ENCODE measurements around the gene IFNLR1.

Gene IFNLR1

DNA sequence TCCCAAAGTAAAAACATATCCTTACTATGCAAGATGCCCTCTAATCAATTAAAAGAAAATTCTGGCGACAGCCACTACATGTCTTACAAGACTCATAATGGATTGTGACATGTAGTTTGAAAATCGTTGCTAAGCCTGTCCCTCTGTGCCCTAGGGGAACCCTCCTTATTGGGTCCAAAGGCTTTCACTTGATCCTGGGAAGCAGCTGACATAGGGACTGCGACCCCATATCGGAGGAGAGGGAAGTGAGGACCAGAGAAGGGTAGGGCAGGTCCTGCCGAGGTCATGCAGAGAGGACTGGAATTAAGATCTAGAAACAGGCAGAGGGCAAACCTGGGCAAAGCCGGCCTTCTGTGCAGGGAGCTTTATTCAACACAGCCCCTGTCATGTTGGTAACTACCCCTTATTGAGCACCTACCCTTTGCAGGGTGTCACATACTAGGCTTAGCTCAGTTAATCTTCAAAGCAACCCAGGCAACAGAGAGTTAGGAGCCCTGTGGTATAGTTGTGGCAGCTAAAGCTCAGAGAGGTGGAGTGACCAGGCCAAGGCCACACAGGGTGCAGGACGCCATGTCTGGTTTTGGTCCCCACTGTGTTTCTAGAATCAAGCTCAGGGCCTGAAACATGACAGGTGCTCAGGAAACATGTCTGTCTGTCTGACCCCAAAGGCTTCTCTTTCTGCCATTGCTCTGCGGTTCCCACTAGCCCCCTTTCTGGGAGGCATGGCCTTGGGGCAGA lies 18.4 kb upstream of the IFNLR1 start:
- no peak for DNase-seq

GRCh38 chr1:24204116-24204515 lies 17.0 kb upstream of the IFNLR1 start:
- no peak for DNase-seq

GRCh38 chr1:24203404-24203803 lies 16.3 kb upstream of the IFNLR1 start:
- DNase-seq, result peak; percentile 16

DNA sequence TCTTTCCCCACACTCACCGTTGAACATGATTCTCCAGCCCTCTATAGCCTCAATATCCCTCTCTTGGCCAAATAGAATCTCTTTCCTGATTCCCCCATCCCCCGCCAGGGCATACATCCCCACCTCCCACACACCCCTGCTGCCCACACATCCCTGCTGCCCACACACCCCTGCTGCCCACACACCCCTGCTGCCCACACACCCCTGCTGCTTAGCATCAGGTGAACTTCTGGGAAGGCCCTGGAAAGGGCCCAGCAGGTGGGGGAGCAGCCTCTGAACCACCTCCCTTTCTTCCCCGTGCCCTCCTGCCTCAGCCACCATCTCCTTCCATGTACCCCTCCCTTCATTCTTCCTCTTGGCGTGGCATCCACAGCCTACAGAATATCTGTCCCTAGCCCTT lies 15.9 kb upstream of the IFNLR1 start:
- DNase-seq, result no peak

- no peak for DNase-seq
These were observed 15.5 kb upstream of the IFNLR1 start for GRCh38 chr1:24202556-24202955.

DNA sequence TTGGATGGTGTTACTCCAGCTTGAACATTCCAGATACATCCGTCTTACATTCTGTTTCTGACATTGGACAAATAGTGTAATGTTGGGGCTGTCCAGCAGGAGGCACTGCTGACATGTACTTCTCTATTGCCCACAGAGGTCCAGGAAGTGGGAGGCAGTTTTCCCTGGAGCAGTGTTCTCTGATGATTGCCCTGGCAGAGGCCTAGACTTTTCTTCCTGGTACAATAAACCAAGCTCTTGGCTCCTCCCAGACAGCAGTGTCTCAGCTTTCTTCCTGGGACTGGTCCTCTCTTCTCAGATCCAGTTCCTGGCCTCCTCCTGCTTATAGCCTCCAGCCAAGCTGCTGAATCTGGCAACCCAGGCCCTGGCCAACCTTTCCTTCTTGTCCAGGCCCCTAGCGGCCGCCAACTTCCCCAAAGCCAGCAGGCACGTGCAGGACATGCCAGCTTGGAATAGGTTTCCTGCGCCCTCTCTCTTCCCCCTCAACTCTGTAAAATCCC lies 14.9 kb upstream of the IFNLR1 start:
- peak; percentile 48 for DNase-seq

GRCh38 chr1:24199291-24199900 lies 12.3 kb upstream of the IFNLR1 start:
- peak; percentile 74 for DNase-seq

DNA sequence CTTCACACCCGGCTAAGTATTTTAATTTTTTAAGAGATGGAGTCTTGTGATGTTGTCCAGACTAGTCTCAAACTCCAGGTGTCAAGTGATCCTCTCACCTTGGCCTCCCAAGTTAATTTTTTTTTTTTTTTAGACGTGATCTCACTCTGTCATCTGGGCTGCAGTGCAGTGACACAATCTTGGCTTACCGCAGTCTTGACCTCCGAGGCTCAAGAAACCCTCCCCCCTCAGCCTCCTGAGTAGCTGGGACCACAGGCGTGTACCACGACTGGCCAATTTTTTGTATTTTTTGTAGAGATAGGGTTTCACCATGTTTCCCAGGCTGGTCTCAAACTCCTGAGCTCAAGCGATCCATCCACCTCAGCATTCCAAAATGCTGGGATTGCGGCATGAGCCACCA lies 11.7 kb upstream of the IFNLR1 start:
- no peak for DNase-seq

DNA sequence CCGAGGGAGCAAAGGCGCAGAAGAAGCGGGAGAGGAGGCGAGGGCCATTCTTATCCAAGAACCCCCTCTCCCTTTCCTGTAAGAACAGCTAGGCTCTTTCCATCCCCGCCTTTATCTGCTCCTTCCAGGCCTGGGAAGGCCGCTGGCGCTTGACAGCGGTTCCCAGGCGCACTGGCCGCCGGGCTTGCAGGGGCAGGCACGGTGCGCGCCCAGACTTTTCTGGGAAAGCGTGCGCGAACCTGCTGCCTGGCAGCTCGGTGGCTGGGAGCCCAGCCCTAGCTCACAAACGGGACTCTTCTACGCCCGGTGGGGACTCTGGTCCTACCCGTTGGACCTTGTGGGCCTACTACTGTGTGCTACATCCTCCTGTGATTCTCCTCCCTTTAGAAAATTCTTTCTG lies 8.8 kb upstream of the IFNLR1 start:
- no peak for DNase-seq

- no peak for DNase-seq
These were observed 8.0 kb upstream of the IFNLR1 start for GRCh38 chr1:24195136-24195535.

GRCh38 chr1:24193046-24193445 lies 6.0 kb upstream of the IFNLR1 start:
- DNase-seq, result no peak

GRCh38 chr1:24191860-24192259 lies 4.8 kb upstream of the IFNLR1 start:
- DNase-seq, result no peak

DNA sequence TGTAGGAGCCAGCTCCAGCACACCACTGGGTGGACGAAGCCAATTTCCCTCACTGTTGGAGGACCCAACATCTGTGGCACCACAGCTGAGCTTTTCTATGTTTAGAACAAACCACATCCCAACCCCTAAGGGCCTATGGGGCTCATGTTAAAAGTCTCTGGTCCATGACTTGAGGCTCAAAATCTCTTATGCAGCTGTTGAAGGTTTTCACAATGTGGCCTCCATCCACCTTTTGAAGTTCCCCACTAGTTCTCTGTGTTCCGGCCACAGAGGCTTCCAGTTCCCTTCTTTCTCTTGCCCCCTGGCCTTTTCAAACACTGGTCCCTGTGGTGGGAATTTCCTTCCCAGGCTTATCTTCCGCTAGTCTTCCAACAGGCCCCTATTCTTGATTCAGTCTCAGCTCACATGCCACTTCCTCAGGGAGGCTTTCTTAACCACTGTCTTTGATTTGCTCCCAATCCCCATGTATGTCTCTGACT lies 3.9 kb upstream of the IFNLR1 start:
- no peak for DNase-seq

DNA sequence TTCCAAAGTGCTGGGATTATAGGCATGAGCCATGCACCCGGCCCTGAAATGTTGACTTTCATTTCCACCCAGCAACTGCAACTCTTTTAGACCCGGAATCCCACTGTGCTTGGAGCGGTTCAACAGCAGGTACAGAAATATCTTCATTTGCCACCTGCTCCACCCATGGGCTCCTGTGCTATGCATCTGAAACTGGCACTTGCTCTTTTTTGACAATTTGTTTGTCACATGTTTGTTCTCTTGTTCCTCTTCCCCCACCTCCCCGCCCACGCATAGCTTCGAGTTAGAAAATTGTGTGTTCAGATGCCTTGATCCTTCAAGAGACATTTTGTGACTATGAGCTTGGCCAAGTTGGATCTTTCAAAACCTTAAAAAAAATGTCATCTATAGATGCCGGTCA lies 2.4 kb upstream of the IFNLR1 start:
- DNase-seq, result no peak

DNA sequence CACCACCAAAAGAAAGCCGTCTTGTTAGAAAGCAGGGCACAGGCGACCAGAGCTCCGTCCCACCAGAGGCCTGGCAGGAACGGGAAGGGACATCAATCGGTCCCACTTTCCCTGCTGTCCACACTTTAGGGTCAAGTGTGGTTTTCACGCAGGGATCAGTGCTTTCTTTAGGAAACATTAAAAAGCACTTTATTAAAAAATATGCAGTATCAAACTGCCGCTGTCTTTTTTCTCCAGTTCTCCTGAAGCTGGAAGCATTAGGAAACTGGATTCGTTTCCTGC lies 437 bp downstream of the IFNLR1 start:
- DNase-seq, result no peak

GRCh38 chr1:24186031-24186710 lies 918 bp downstream of the IFNLR1 start:
- no peak for DNase-seq

DNA sequence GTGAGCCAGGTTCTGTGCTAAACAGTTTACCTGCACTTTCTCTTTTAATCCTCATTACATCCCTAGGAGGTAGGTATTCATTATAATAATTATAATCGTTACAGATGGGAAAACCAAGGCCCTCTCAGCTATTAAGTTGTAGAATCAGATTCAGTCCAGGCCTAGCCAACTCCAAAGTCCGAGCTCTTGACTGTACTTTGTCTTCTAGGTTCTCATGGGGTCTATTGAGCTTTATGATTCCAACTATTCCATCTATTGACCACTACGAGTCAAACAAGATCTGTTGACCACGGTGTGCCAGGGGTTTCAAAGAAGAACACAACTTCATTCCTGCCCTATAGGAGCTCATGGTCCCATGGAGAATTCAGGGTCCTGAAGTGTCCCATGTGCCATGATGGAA lies 2.0 kb downstream of the IFNLR1 start:
- no peak for DNase-seq

DNA sequence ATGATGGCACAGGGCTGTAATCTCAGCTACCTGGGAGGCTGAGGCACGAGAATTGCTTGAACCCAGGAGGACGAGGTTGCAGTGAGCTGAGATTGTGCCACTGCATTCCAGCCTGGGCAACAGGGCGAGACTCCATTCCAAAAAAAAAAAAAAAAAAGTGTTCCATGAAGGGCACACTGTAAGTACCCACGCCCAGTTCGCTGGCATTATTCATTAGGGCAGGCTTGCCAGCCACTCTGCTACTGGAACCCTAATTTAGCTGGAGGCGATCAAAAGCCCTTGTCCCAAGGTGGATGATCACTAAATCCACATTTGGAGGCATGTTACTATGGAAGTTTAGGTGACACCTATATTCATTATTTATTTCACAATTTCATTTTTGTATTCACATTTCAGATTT lies 5.0 kb downstream of the IFNLR1 start:
- no peak for DNase-seq

DNA sequence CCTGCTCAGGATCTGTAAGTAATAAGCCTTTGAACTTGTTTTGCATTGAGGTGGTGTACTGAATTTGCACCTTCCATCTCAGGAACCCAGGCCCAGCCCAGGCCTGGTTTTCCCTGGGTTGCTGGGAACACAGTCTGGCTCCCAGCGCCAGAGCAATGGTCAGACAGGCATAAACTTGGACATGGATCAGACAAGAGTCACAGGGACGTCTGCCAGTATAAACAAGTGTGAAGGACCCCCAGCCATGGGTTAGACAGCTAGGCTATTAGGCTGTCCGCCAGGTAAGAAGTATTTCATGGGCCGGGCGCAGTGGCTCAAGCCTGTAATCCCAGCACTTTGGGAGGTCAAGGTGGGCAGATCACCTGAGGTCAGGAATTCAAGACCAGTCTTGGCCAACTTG lies 5.5 kb downstream of the IFNLR1 start:
- no peak for DNase-seq

DNA sequence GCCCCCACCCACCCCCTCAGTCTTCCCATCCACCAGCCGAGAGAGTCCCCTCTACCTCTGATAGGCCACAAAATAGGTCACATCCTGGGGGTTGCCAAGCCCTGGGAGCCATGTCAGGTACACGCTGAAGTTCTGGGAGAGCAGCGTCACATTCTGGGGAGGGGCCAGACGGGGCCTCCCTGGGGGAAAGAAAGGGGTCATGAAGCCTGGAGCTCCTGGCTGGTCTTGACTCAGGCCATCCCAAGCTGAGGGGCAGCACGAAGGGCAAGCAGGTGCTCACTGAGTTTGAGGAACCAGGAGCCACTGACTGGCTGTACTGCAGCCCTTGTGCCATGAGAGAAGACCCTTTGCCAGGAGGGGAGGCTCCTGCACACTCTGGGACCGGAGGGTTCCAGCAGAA lies 6.4 kb downstream of the IFNLR1 start:
- no peak for DNase-seq

- no peak for DNase-seq
These were observed 7.7 kb downstream of the IFNLR1 start for GRCh38 chr1:24179251-24179840.

- DNase-seq, result no peak
These were observed 8.7 kb downstream of the IFNLR1 start for GRCh38 chr1:24178407-24178806.

DNA sequence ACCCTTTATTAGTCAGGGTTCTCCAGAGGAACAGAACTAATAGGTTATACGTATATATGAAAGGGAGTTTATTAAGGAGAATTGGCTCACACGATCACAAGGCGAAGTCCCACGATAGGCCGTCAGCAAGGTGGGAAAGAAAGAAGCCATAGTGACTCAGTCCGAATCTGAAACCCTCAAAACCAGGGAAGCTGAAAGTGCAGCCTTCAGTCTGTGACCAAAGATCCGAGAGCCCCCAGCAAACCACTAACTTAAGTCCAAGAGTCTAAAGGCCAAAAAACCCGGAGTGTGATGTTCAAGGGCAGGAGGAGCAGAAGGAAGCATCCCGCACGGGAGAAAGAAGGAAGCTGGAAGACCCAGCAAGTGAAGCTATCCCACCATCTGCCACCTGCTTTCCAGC lies 9.9 kb downstream of the IFNLR1 start:
- DNase-seq, result no peak

All from activated gamma-delta T cell treated with Interleukin-2 at 50 U/mL for 16 hours (primary cell).